ENCODE measurements around the gene SHTN1.

Gene SHTN1

DNA sequence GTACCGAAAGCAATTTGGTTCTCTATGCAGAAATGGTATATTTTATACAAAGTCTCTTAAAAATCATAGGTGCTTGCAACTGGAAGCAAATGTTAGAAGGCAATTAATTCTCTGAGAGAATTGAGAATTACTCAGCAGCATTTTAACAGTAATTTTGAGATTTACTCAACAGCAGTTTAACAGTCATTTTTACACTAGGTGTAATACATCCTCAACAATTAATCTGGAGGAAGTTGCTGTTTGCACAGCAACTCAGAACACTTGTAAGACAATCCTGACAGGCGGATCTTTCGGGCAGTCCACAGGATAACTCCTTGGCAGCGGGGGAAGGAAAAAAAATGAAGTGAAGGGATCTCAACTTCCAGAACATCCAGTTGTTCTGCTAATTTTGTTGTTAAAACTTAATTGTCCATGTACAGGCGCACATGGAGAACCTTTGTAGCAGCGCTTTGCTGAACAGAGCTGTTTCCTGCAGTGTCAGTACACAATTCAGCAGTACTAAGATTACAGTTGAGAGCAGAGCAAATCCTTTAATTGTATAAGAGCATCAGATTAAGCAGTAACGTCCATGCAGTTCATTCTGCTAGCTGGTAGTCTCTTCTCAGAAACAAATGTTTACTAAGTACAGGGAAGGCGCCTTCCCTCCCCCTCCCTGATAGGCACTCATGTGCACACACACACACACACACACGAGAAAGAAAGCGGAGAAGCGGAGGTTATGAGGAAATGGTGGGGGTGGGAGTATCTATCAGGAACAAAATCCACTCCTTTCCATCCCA lies 111.9 kb downstream of the SHTN1 start:
- Histone ChIP-seq H3K27me3 (ENCODE audit: insufficient read depth, low read length) (no peaks in the 10 kb centered on the region), H3K4me1 (ENCODE audit: insufficient read depth, low read length) (no peaks in the 10 kb centered on the region), H3K36me3 (ENCODE audit: insufficient read depth, low read length) (no peaks in the 10 kb centered on the region), H3K9me3 (ENCODE audit: low read length) (no peaks in the 10 kb centered on the region), H3K4me3 (ENCODE audit: low read length) (no peak overlapping the region), H2AFZ (ENCODE audit: low read depth, low read length) (no peak overlapping the region)

DNA sequence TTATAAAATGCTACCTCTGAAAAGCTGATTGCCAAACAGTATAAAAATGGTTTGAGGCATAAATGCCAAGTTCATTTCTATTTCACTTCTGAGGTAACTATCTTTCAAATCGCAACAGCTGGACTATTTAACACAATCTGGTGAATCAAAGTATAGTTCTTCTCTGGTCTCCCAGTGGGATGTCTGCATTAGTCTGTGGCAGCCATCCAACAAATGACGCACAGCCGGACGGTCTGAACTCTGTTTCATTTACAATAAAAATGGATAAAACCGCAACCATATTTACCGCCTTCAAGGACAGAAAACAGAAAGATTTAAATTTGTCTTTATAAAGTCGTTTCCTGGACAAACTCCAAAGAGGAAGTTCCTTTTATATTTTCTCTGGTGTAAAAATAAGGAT lies 113.8 kb downstream of the SHTN1 start:
- Histone ChIP-seq H3K27me3 (ENCODE audit: insufficient read depth, low read length) (no peaks in the 10 kb centered on the region), H3K9me3 (ENCODE audit: low read length) (no peaks in the 10 kb centered on the region), H2AFZ (ENCODE audit: low read depth, low read length) (no peak overlapping the region), H3K4me1 (ENCODE audit: insufficient read depth, low read length) (no peaks in the 10 kb centered on the region), H3K36me3 (ENCODE audit: insufficient read depth, low read length) (no peaks in the 10 kb centered on the region), H3K4me3 (ENCODE audit: low read length) (no peak overlapping the region)

GRCh38 chr10:116889066-116889465 lies 115.9 kb downstream of the SHTN1 start:
- no peaks in the 10 kb centered on the region for H3K36me3 ChIP-seq (ENCODE audit: insufficient read depth, low read length)
- H3K4me3 ChIP-seq (ENCODE audit: low read length) = no peak overlapping the region
- no peaks in the 10 kb centered on the region for H3K9me3 ChIP-seq (ENCODE audit: low read length)
- no peak overlapping the region for H2AFZ ChIP-seq (ENCODE audit: low read depth, low read length)
- no peaks in the 10 kb centered on the region for H3K4me1 ChIP-seq (ENCODE audit: insufficient read depth, low read length)
- no peaks in the 10 kb centered on the region for H3K27me3 ChIP-seq (ENCODE audit: insufficient read depth, low read length)

DNA sequence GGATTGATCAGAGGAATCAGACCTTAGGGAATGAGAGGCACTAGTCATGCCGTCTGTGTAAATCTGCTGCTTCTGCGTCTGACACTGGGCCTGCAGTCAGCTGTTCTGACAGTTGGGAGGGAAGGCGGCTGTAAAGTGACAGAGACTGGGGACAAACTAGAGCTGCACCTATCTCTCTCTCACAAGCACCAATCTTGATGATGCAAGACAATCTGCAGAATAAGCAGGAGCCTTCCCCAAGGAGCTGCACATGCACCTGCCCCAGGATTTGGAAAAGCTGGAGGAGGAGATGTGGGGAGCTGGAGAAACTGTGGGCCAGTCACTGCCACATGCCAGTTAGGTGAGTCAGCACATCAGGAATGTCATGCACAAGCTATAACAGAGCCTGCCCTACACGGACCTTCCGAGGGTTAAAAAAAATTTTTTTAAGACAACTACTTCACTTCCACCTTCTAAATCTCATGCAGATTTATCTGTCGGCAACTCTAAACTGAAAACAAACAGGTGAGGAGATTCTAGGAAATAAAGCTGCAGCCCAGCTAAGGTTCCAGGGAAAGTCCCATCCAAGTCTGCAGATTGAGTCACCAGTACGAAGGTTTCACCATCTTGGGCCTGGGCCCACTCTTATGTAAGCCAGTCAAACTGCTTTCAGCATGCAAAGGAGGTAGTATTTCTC lies 116.5 kb downstream of the SHTN1 start:
- H3K4me3 ChIP-seq (ENCODE audit: low read length) = no peak overlapping the region
- no peaks in the 10 kb centered on the region for H3K9me3 ChIP-seq (ENCODE audit: low read length)
- no peaks in the 10 kb centered on the region for H3K36me3 ChIP-seq (ENCODE audit: insufficient read depth, low read length)
- no peaks in the 10 kb centered on the region for H3K27me3 ChIP-seq (ENCODE audit: insufficient read depth, low read length)
- H3K4me1 ChIP-seq (ENCODE audit: insufficient read depth, low read length) = no peaks in the 10 kb centered on the region
- no peak overlapping the region for H2AFZ ChIP-seq (ENCODE audit: low read depth, low read length)

DNA sequence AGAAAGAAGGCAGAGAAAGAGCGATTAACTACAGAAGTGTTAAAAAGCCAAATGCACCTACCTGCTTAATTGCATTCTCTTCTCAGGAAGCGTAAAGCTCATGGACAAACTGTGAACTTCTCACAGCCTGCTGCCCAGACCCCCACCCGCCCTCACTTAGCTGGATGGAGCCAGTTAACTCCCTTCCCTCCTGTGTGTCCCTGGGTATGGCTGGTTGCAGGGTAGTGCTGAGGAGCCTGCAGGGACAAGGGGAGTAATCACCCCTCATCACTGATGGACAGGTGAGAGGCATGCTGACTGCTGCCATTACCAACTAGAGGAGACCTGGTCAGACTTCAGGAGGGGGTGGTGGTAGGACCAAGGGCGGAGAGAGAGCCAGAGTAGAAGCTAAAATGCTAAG lies 118.2 kb downstream of the SHTN1 start:
- H3K36me3 ChIP-seq (ENCODE audit: insufficient read depth, low read length) = no peaks in the 10 kb centered on the region
- no peak overlapping the region for H3K4me3 ChIP-seq (ENCODE audit: low read length)
- no peak overlapping the region for H2AFZ ChIP-seq (ENCODE audit: low read depth, low read length)
- no peaks in the 10 kb centered on the region for H3K4me1 ChIP-seq (ENCODE audit: insufficient read depth, low read length)
- peaks cover 2% of the 10 kb centered on the region for H3K27me3 ChIP-seq (ENCODE audit: insufficient read depth, low read length)
- no peaks in the 10 kb centered on the region for H3K9me3 ChIP-seq (ENCODE audit: low read length)

DNA sequence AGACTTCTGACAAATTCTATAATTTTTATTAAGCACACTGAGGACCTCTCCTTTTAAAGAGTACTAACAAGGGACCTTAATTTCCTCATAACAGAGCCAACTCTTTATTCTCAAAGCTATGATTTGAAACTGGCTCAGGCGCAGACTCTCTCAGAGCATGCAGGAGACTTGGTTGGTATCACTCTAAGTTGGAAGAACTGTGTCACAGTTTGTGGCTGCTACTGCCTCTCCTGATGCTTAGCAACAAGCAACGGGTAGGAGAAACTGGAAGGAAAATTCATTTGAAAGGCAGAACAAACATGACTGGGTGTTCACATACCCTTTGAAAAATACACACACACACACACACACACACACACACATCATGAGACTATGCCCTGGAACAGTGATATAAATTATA lies 122.3 kb downstream of the SHTN1 start:
- Histone ChIP-seq H3K27me3 (ENCODE audit: insufficient read depth, low read length) (peaks cover 9% of the 10 kb centered on the region), H2AFZ (ENCODE audit: low read depth, low read length) (no peak overlapping the region), H3K9me3 (ENCODE audit: low read length) (no peaks in the 10 kb centered on the region), H3K36me3 (ENCODE audit: insufficient read depth, low read length) (no peaks in the 10 kb centered on the region), H3K4me1 (ENCODE audit: insufficient read depth, low read length) (peaks cover 8% of the 10 kb centered on the region), H3K4me3 (ENCODE audit: low read length) (no peak overlapping the region)

- no peak overlapping the region for H3K4me3 ChIP-seq (ENCODE audit: low read length)
- no peak overlapping the region for H2AFZ ChIP-seq (ENCODE audit: low read depth, low read length)
- H3K27me3 ChIP-seq (ENCODE audit: insufficient read depth, low read length) = peaks cover 11% of the 10 kb centered on the region
- no peaks in the 10 kb centered on the region for H3K9me3 ChIP-seq (ENCODE audit: low read length)
- H3K36me3 ChIP-seq (ENCODE audit: insufficient read depth, low read length) = no peaks in the 10 kb centered on the region
- peaks cover 8% of the 10 kb centered on the region for H3K4me1 ChIP-seq (ENCODE audit: insufficient read depth, low read length)
Measured at GRCh38 chr10:116880716-116881482, 124.1 kb downstream of the SHTN1 start.

DNA sequence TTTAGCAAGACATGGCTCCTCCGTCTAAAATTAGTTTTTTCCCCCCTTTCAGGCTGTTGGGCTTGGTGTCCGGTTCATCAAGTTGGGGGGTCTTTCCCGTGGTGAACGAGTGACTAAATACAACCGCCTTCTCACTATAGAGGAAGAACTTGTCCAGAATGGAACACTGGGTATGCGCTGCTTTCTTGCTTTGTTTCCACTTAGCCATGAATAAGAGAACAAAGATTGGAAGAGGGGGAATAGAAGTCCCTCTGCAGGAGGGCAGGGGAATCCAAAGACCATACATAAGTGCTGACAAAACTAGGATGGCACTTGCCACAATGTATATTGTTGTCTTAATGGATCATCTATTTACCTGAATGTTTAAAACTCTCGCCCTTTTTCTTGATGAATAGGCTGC lies 125.2 kb downstream of the SHTN1 start:
- Histone ChIP-seq H3K36me3 (ENCODE audit: insufficient read depth, low read length) (no peaks in the 10 kb centered on the region), H3K9me3 (ENCODE audit: low read length) (no peaks in the 10 kb centered on the region), H3K4me3 (ENCODE audit: low read length) (no peak overlapping the region), H3K27me3 (ENCODE audit: insufficient read depth, low read length) (peaks cover 14% of the 10 kb centered on the region), H3K4me1 (ENCODE audit: insufficient read depth, low read length) (peaks cover 8% of the 10 kb centered on the region), H2AFZ (ENCODE audit: low read depth, low read length) (no peak overlapping the region)

- peaks cover 20% of the 10 kb centered on the region for H3K27me3 ChIP-seq (ENCODE audit: insufficient read depth, low read length)
- H3K36me3 ChIP-seq (ENCODE audit: insufficient read depth, low read length) = no peaks in the 10 kb centered on the region
- peaks cover 8% of the 10 kb centered on the region for H3K4me1 ChIP-seq (ENCODE audit: insufficient read depth, low read length)
- H3K4me3 ChIP-seq (ENCODE audit: low read length) = no peak overlapping the region
- H2AFZ ChIP-seq (ENCODE audit: low read depth, low read length) = no peak overlapping the region
- no peaks in the 10 kb centered on the region for H3K9me3 ChIP-seq (ENCODE audit: low read length)
Measured at GRCh38 chr10:116878123-116878522, 126.9 kb downstream of the SHTN1 start.

DNA sequence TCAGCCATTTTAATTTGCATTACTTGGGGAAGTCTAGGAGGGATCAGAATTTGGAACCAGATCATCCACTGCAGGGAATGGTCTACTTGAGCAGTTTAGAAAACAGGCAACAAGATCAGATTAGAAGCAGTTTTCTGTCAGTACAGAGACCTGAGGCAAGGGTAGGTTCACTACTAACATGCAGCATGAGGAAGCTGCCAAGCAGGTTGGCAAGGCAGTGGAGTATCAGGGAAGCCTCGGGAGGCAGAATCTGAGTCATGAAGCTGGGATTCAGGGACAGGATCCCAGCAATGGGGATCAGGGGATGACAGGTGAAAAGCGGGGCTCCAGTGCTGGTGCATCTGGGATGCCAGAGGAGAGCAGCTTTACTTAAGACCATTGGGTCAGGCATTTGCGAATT lies 127.6 kb downstream of the SHTN1 start:
- no peaks in the 10 kb centered on the region for H3K36me3 ChIP-seq (ENCODE audit: insufficient read depth, low read length)
- H3K27me3 ChIP-seq (ENCODE audit: insufficient read depth, low read length) = peaks cover 21% of the 10 kb centered on the region
- peaks cover 8% of the 10 kb centered on the region for H3K4me1 ChIP-seq (ENCODE audit: insufficient read depth, low read length)
- no peak overlapping the region for H2AFZ ChIP-seq (ENCODE audit: low read depth, low read length)
- no peak overlapping the region for H3K4me3 ChIP-seq (ENCODE audit: low read length)
- no peaks in the 10 kb centered on the region for H3K9me3 ChIP-seq (ENCODE audit: low read length)

GRCh38 chr10:116875897-116876296 lies 129.1 kb downstream of the SHTN1 start:
- Histone ChIP-seq H2AFZ (ENCODE audit: low read depth, low read length) (no peak overlapping the region), H3K27me3 (ENCODE audit: insufficient read depth, low read length) (peaks cover 19% of the 10 kb centered on the region), H3K4me3 (ENCODE audit: low read length) (no peak overlapping the region), H3K4me1 (ENCODE audit: insufficient read depth, low read length) (peaks cover 8% of the 10 kb centered on the region), H3K36me3 (ENCODE audit: insufficient read depth, low read length) (no peaks in the 10 kb centered on the region), H3K9me3 (ENCODE audit: low read length) (no peaks in the 10 kb centered on the region)

DNA sequence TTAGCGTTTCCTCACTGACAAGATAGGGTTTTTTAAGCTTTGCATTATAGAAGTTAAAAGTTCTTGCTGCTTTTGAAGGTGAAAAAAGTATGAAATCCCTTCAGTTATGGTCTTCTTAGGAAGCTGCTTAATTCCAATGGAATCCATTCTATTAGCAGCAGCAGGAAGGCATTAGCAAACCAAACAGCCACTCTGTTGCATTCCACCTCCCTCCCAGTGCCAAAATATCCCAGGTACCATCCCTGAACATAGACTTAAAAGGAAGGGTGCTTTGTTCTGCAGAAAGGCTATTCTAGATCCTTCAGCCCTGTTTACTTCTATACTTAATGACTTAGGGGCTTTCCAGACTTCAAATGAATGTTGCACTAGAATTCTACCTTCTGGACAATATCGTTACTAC lies 131.9 kb downstream of the SHTN1 start:
- Histone ChIP-seq H3K36me3 (ENCODE audit: insufficient read depth, low read length) (no peaks in the 10 kb centered on the region), H2AFZ (ENCODE audit: low read depth, low read length) (no peak overlapping the region), H3K4me3 (ENCODE audit: low read length) (no peak overlapping the region), H3K27me3 (ENCODE audit: insufficient read depth, low read length) (peaks cover 26% of the 10 kb centered on the region), H3K9me3 (ENCODE audit: low read length) (no peaks in the 10 kb centered on the region), H3K4me1 (ENCODE audit: insufficient read depth, low read length) (no peaks in the 10 kb centered on the region)

DNA sequence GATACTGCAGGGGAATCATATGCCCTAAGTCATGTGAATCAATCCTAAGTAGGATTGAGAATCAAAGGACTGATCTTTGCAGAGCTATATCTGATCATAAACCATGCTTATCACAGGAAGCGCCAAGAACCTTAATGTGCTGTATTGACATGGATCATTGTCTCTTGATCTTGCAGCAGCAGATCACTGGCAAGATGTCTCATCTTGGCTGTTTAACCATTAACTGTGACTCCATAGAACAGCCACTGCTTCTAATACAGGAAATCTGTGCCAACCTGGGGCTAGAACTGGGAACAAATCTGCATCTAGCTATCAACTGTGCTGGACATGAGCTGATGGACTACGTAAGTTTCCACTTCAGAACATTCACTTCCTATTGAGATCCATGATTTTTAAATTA lies 134.0 kb downstream of the SHTN1 start:
- Histone ChIP-seq H3K36me3 (ENCODE audit: insufficient read depth, low read length) (no peaks in the 10 kb centered on the region), H3K4me1 (ENCODE audit: insufficient read depth, low read length) (no peaks in the 10 kb centered on the region), H2AFZ (ENCODE audit: low read depth, low read length) (no peak overlapping the region), H3K9me3 (ENCODE audit: low read length) (no peaks in the 10 kb centered on the region), H3K4me3 (ENCODE audit: low read length) (no peak overlapping the region), H3K27me3 (ENCODE audit: insufficient read depth, low read length) (peaks cover 19% of the 10 kb centered on the region)

All from neuron (in vitro differentiated cells).